Fibroblast of skin of left quadriceps (primary cell): ENCODE data around the gene GAREM2.
A peak's percentile ranks its signal among the peaks of the same experiment; 100 is the strongest.

ENCODE experiments used
- DNase-seq, 2 experiments: peaks; one replicate each; pipeline ENCODE4 v3.0.0-alpha.2; 2013; ENCODE audit warnings: low read depth in 2 of 2

GAREM2 gene

DNA sequence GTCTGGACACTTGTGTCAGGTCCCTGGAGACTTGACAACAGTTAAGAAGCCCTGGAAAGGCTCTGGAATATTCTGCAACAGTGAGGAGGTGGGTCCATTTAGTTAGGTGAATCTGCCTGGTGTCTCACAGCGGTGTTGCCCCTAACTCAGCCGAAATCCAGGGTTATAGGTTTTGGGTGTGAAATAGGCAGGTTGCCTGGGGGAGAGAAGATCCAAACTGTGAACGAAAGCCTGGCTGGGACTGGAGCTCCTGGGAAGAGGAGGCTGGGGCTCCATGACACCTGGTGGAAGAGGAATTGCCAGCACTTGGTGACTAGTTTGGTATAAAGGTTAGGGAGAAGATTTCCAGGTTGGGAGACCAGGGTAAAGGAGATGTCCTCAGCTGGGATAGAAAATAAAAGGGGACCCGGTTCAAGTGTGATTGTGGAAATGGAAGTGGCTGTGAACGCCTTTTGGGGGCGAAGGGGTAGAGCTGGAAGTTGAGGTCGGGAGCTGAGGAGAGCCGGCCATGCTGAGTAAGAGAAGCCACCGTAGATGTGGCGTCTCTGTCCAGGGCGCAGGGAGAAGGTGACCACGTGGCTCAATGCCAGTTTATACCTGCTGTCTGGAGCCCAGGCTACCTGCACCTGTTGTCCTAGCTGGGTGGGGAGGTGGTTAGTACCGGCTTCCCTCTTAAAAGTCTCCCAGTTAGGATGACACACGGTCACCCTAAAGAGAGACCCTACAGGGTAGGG, 3.0 kb upstream of the GAREM2 start:
- no peak for DNase-seq

GRCh38 chr2:26170795-26171194, 2.1 kb upstream of the GAREM2 start:
- DNase-seq = no peak

DNA sequence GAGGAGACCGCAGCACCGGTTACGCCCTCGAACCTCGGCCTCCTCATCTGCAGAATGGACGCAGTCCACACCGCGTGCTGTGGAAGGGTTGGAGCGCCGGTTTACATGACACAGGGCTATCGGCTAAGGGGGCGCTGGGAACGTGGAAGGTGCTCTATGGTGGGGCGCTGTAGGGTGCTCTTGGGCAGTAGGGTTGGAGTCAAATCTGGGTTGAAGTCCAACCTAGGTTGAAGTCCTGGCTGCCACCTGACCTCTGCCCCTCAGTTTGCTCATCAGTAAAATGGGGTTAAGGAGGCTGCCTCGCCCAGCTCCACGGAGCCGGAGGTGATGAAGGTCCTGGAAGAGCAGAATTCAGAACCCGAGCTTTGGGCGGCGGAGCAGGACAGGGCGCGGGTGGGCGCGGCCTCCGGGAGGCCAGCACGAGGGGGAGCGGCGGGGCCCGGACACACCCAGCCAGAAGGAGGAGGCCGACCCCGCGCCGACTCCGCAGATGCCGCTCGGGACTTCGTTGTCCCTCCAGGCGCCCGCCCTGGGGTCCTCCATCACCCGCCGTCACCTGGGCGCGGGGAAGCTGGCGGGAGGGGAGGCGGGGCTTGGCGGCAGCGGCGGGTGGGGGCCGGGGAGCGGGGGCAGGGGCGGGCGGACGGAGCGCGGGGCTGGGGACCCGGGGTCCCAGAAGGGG, 558 bp upstream of the GAREM2 start:
- DNase-seq = no peak

DNA sequence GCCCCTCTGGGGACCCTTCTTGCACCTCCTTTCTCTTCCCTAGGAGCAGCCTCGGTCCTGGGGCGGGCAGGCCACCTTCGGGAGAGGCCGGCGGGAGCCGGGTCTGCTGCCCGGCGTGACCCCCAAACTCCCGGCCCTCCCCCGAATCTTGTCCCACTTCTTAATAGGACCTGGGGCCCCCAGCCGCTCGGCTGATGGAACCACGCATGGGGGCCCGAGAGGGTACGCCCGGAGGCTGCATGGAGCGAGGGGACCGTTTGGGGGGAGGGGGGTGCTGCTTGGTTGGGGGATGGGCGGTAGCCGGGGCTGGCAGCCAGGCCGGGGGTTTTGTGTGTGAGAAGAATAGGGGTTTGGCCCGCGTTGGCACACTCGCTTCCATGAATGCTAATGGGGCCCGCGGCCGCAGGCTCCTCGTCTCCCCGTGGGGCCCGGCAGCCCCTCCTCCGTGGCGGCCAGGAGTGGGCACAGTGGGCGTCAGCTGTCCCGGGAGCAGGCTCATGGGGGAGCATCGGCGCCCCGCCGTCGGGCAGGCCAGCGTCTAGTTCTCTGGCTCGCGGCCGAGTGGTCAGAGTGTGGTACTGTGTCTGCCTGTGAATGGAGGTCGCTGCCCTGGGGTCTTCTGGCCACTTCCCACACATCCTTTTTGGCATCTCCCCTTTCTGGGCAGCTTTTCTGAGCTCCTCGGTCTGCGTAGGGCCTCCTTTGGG, 1.0 kb downstream of the GAREM2 start:
- no peak for DNase-seq

GRCh38 chr2:26174691-26175465, 2.0 kb downstream of the GAREM2 start:
- no peak for DNase-seq

GRCh38 chr2:26175466-26176278, 2.8 kb downstream of the GAREM2 start:
- no peak for DNase-seq

- no peak for DNase-seq
Observed at GRCh38 chr2:26176279-26176615, 3.4 kb downstream of the GAREM2 start.

DNA sequence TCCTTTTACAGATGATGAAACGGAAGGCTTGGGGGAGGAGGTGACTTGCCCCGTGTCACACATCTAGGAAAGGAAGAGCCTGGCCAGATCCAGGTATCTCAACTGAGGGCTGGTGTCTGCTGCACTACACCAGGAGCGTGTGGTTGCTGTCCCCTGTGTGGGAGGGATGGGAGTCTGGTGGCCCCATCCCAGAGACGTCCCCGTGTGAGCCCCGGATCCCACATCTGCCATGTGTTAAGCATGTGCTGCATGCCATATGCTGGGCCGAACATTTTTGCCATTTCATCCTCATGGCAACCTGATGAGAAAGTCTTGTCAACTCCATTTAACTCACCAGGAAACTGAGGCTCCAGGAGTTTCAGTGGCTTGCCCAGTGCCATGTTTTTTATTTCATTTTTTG, 4.2 kb downstream of the GAREM2 start:
- DNase-seq = no peak

GRCh38 chr2:26178246-26178645, 5.4 kb downstream of the GAREM2 start:
- no peak for DNase-seq

DNA sequence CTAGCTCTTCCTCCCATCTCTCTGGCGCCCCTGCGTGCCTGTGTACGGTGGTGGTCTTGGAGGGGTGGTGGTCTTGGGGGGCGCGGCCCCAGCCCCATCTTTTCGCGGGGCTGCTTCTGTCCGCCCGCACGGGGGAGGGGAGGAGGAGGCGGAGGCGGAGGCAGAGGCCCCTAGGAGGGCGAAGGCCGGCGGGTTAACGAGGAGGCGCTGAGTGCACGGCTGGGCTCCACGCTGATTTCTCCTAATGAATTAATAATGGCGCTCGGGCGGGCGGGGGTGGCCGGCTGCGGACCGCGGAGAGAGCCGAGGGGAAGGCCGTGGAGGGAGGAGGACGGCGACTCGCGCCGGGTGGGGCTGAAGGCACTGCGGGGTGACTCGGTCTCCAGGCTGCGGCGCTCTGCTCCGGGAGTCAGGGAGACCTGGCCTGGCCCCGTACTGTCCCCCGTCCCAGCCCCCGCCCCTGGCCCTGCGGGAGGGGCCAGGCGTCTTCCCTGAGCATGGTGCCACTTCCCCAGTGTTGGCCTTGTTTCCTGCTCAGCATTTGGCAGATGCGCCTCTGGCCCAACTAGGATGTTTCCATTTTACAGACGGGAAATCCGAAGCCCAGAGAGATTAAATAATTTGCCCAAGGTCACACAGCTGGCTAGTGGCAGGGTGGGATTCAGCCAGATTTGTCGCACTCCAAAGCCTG, 6.0 kb downstream of the GAREM2 start:
- no peak for DNase-seq

DNA sequence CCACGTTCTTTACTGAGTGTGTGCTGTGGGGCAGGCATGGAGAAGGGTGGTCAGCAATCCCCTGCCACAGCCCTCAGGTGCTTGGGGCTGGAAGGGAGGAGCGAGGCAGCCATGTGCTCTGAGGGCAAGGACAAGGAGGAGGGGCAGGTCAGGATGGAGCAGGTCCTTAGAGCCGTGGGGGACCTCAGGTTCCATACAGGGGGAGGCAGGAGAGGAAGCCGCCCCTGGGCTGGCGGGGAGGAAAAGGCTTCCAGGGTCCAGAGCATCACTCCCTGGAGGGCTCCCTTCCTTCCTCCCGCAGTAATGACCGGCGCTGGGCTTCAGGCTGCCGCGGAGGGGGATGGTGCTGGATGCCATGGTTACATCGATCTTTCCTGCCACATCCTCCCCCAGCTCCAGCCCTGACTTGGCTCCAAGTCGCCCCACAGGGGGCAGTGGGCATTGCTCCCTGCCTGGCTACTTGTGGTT, 6.6 kb downstream of the GAREM2 start:
- DNase-seq = no peak

- DNase-seq = no peak
Observed at GRCh38 chr2:26182441-26182840, 9.6 kb downstream of the GAREM2 start.

DNA sequence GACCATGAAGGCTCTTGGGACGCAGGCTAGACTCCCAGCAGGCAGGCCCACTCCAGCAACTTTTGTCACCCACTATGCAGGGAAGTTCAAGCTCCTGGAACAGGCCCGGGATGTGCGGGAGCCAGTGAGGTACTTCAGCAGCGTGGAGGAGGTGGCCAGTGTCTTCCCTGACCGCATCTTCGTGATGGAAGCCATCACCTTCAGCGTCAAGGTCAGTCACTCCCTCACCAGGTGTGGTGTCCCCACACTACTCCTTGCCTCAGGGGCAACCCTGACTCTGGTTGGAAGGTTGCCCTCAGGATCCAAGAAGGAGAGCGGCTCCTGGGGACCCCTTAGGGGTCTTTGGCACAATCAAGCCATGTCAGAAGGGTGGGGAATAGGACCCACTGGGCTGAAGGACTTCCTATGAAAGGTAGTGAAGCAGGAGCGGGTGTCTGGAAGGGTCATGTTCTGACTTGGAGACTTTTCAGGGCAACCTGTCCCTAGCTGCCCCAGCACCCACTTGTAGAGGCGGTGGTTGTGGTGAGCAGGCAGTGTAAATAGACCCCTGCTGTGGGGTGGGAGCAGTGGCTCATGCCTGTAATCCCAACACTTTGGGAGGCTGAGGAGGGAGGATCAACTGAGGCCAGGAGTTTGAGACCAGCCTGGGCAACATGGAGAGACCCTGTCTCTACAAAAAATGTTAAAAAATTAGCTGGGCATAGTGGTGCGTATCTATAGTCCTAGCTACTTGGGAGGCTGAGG, 10.2 kb downstream of the GAREM2 start:
- DNase-seq = no peak

DNA sequence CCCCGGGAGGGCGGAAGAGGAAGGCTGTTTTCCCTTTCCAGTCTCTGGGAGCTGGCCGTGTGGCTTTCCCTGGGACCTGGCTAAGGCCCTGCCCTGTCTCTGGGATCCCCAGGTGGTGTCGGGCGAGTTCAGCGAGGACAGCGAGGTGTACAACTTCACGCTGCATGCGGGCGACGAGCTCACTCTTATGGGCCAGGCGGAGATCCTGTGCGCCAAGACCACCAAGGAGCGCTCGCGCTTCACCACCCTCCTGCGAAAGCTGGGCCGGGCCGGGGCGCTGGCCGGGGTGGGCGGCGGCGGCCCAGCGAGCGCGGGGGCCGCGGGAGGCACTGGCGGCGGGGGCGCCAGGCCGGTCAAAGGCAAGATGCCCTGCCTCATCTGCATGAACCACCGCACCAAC, 11.2 kb downstream of the GAREM2 start:
- DNase-seq = no peak

- peak; percentile 50 to 59 for DNase-seq
Observed at GRCh38 chr2:26184555-26185303, 11.8 kb downstream of the GAREM2 start.

DNA sequence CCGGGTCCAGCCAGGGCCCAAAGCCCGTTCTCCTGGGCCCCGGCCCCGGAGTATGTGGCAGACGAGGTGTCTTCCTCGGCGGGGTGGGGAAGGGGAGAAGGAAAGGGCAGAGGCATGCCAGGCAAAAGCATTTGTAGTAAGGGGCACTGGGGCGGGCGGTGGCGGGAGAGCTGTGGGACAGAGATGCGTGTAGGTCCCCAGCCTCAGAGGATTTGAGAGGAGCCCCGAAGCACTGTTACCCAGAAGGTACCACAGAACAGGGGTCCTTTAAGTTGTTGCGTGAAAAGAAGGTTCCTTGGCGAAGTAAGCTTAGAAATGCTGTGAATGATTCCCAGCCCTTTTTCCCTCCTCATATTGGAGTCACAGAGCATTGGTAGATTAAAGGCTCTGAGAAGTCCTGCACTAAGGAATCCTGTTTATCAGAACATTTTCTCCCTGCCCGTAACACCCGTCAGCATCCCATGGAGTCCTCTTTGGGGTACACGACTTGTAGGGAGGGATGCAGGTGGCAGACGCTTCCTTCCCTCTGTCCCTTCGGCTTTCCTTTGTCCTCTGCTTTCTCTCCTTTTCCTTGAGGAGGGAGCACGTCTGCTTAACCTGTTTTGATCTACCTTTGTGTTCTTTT, 12.5 kb downstream of the GAREM2 start:
- no peak for DNase-seq

GRCh38 chr2:26185954-26186770, 13.3 kb downstream of the GAREM2 start:
- no peak for DNase-seq

- DNase-seq = no peak
Observed at GRCh38 chr2:26187114-26187513, 14.2 kb downstream of the GAREM2 start.
